NCI-H774 (cell line): ENCODE results near the gene CUX1.
"Not testable (repeated sequence)": the region's sequence is repeated elsewhere in the genome, so short reads cannot be mapped to it uniquely, and the experiment has no call there.

Experiments
- DNase-seq: peaks from one replicate; lab custom pipeline; 2025; lab: John Stamatoyannopoulos, UW

The CUX1 gene

GRCh38 chr7:102215256-102215655 lies 397.8 kb downstream of the CUX1 start:
- no peak for DNase-seq

GRCh38 chr7:102215711-102216110 lies 398.3 kb downstream of the CUX1 start:
- DNase-seq: no peak

GRCh38 chr7:102216573-102217314 lies 399.3 kb downstream of the CUX1 start:
- no peak for DNase-seq

GRCh38 chr7:102220229-102220850 lies 402.9 kb downstream of the CUX1 start:
- DNase-seq: no peak

GRCh38 chr7:102220960-102221800 lies 403.8 kb downstream of the CUX1 start:
- no peak for DNase-seq

- DNase-seq: no peak
Measured at GRCh38 chr7:102221961-102222360, 404.5 kb downstream of the CUX1 start.

- DNase-seq: no peak
Measured at GRCh38 chr7:102222445-102222844, 405.0 kb downstream of the CUX1 start.

GRCh38 chr7:102223184-102223583 lies 405.8 kb downstream of the CUX1 start:
- DNase-seq: no peak

- DNase-seq: no peak
Measured at GRCh38 chr7:102225025-102225424, 407.6 kb downstream of the CUX1 start.

- DNase-seq: no peak
Measured at GRCh38 chr7:102227371-102227770, 409.9 kb downstream of the CUX1 start.

GRCh38 chr7:102228935-102229334 lies 411.5 kb downstream of the CUX1 start:
- no peak for DNase-seq

GRCh38 chr7:102230162-102230561 lies 412.7 kb downstream of the CUX1 start:
- DNase-seq: not testable (repeated sequence)

GRCh38 chr7:102230593-102230992 lies 413.2 kb downstream of the CUX1 start:
- DNase-seq: no peak

- DNase-seq: no peak
Measured at GRCh38 chr7:102232611-102233286, 415.3 kb downstream of the CUX1 start.

GRCh38 chr7:102234131-102234530 lies 416.7 kb downstream of the CUX1 start:
- DNase-seq: no peak

- DNase-seq: no peak
Measured at GRCh38 chr7:102234801-102235550, 417.6 kb downstream of the CUX1 start.

GRCh38 chr7:102236102-102236501 lies 418.7 kb downstream of the CUX1 start:
- no peak for DNase-seq

GRCh38 chr7:102236592-102237287 lies 419.3 kb downstream of the CUX1 start:
- peak; percentile 37 for DNase-seq

GRCh38 chr7:102239206-102239820 lies 421.9 kb downstream of the CUX1 start:
- DNase-seq: no peak

- DNase-seq: no peak
Measured at GRCh38 chr7:102241431-102241830, 424.0 kb downstream of the CUX1 start.
